ENCODE measurements around the gene PACRG. TPM values are rescaled to one million over a fixed set of nuclear protein-coding genes. Genes with fewer than 3 reads are reported as not detected.

PACRG gene
- total and polyA plus RNA-seq, 3 donors from 2014 or later, result 54.0 to 84.6 (median 81.7) TPM

- Histone ChIP-seq H3K36me3 (ENCODE audit: low read depth, missing control alignments) (no peaks in the 10 kb centered on the region), H3K27me3 (no peaks in the 10 kb centered on the region), H3K4me1 (no peaks in the 10 kb centered on the region), H3K9me3 (no peaks in the 10 kb centered on the region), H3K4me3 (no peak overlapping the region), H3K27ac (no peak overlapping the region)
- intact Hi-C loops (cut with DNase I; ENCODE audit: low total_unique reads), result no loop called here
- TF ChIP-seq POLR2A (IDR thresholded peaks at IDR 0.05) (no peak), CTCF (IDR thresholded peaks at IDR 0.05) (no peak)
- 70 to 73% methylated on average over 3 of the region's 3 CpGs for WGBS, 2 donors
- DNase-seq, result no peak
These were observed 292.2 kb downstream of the PACRG start for GRCh38 chr6:163019926-163020325.

- no peaks in the 10 kb centered on the region for H3K9me3 ChIP-seq
- no peaks in the 10 kb centered on the region for H3K4me1 ChIP-seq
- H3K27ac ChIP-seq, result no peak overlapping the region
- TF ChIP-seq CTCF (IDR thresholded peaks at IDR 0.05) (no peak), POLR2A (IDR thresholded peaks at IDR 0.05) (no peak)
- H3K4me3 ChIP-seq, result no peak overlapping the region
- no peaks in the 10 kb centered on the region for H3K27me3 ChIP-seq
- intact Hi-C loops (cut with DNase I; ENCODE audit: low total_unique reads), result no loop called here
- 77 to 85% methylated on average over 5 of the region's 5 CpGs for WGBS, 2 donors
- no peaks in the 10 kb centered on the region for H3K36me3 ChIP-seq (ENCODE audit: low read depth, missing control alignments)
- DNase-seq, result no peak
These were observed 293.3 kb downstream of the PACRG start for GRCh38 chr6:163021054-163021453.

DNA sequence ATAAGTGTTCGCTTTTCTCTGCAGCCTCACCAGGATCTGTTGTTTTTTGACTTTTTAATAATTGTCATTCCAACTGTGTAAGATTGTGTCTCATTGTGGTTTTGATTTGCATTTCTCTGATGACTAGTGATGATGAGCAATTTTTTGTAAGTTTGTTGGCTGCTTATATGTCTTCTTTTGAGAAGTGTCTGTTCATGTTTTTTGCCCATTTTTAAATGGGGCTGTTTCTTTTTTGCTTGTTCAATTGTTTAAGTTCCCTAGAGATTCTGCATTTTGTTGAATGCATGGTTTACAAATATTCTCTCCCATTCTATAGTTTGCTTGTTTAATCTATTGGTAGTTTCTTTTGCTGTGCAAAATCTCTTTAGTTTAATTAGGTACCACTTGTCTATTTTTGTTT is 295.9 kb downstream of the PACRG start:
- WGBS, 2 donors, result 95 to 100% methylated on average over 1 of the region's 1 CpG
- intact Hi-C loops (cut with DNase I; ENCODE audit: low total_unique reads), result no loop called here
- Histone ChIP-seq H3K4me1 (no peaks in the 10 kb centered on the region), H3K27ac (no peak overlapping the region), H3K9me3 (no peaks in the 10 kb centered on the region), H3K4me3 (no peak overlapping the region), H3K36me3 (ENCODE audit: low read depth, missing control alignments) (no peaks in the 10 kb centered on the region), H3K27me3 (no peaks in the 10 kb centered on the region)
- DNase-seq, result no peak
- TF ChIP-seq CTCF (IDR thresholded peaks at IDR 0.05) (no peak), POLR2A (IDR thresholded peaks at IDR 0.05) (no peak)

DNA sequence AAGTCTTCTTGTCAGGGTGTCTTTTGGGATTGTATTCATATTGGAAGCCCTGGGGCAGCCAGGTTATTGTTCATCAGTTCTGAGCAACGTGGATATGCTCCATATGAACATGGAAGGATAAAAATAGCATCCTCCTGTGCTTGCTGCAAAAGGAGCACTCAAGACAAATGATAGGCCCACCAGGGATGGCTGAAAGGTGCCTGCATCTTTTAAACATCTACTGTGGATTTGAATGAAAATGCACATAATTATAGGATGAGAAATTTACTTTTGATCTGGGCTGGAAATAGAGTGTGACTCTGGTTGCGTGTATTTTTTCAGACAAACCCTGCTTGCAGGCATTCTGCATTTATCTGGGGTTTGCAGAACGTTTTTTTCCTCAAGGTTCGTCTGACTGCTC is 299.1 kb downstream of the PACRG start:
- Histone ChIP-seq H3K27ac (no peak overlapping the region), H3K27me3 (no peaks in the 10 kb centered on the region), H3K9me3 (no peaks in the 10 kb centered on the region), H3K4me1 (no peaks in the 10 kb centered on the region), H3K36me3 (ENCODE audit: low read depth, missing control alignments) (no peaks in the 10 kb centered on the region), H3K4me3 (no peak overlapping the region)
- TF ChIP-seq POLR2A (IDR thresholded peaks at IDR 0.05), result no peak
- TF ChIP-seq CTCF (IDR thresholded peaks at IDR 0.05), result no peak
- 70 to 72% methylated on average over 4 of the region's 4 CpGs for WGBS, 2 donors
- no peak for DNase-seq
- intact Hi-C loops (cut with DNase I; ENCODE audit: low total_unique reads), result no loop called here

DNA sequence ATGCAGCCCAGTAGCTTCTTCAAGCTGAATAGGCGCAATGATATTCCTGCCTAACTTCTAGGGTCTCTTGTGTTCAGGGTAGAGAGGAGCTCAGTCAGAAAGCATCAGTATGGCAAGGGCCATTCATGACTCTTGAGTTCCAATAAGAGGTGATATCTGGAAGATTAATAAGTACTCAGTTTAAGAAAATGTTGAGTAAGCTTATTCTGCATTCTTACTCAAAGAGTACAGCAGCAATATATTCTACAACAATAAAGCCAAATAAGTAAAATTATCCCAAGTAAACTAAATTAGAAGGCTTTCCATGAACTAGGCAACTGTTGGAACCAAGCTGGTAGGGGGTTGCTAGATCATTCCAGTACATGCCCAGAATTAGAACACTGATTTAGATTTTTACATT is 303.2 kb downstream of the PACRG start:
- H3K4me1 ChIP-seq, result no peaks in the 10 kb centered on the region
- 100% methylated on average over 1 of the region's 1 CpG for WGBS, 2 donors
- no peak for TF ChIP-seq CTCF (IDR thresholded peaks at IDR 0.05)
- H3K27me3 ChIP-seq, result no peaks in the 10 kb centered on the region
- no peak for DNase-seq
- no peaks in the 10 kb centered on the region for H3K9me3 ChIP-seq
- no peak overlapping the region for H3K4me3 ChIP-seq
- intact Hi-C loops (cut with DNase I; ENCODE audit: low total_unique reads), result no loop called here
- H3K27ac ChIP-seq, result no peak overlapping the region
- H3K36me3 ChIP-seq (ENCODE audit: low read depth, missing control alignments), result no peaks in the 10 kb centered on the region

Data from testis (tissue), 3 donors.